Activated T-helper 17 cell treated with anti-CD3 and anti-CD28 coated beads, Interleukin-2, amount 50 U/mL, for 72 hours (primary cell): Measurements from ENCODE around the gene PCIF1. TPM values are rescaled to one million over a fixed set of nuclear protein-coding genes. Genes with fewer than 3 reads are reported as not detected.
"Not testable (repeated sequence)": the region's sequence is repeated elsewhere in the genome, so short reads cannot be mapped to it uniquely, and the experiment has no call there.

Experiments used
- ATAC-seq: fragments of 150-1000 bp; cut with Tn5 transposase; replicated peaks from 2 replicates; pipeline ENCODE4 v1.10.0; 2021; ENCODE audit warnings: mild to moderate bottlenecking, moderate library complexity
- H3K27ac Mint-ChIP-seq: one replicate; pipeline ENCODE4 v1.8.0; 2022; ENCODE audit warnings: mixed read lengths
- H3K27me3 Mint-ChIP-seq: one replicate; pipeline ENCODE4 v1.8.0; 2022; ENCODE audit warnings: mixed read lengths
- H3K36me3 Mint-ChIP-seq: one replicate; pipeline ENCODE4 v1.8.0; 2022; ENCODE audit warnings: low read depth, mild to moderate bottlenecking, mixed read lengths
- H3K4me1 Mint-ChIP-seq: one replicate; pipeline ENCODE4 v1.8.0; 2022; ENCODE audit warnings: mixed read lengths
- H3K4me3 Mint-ChIP-seq: one replicate; pipeline ENCODE4 v1.8.0; 2022; ENCODE audit warnings: mild to moderate bottlenecking, mixed read lengths
- H3K9me3 Mint-ChIP-seq: one replicate; pipeline ENCODE4 v1.8.0; 2022; ENCODE audit warnings: mixed read lengths
- total RNA-seq, 2 donors: library from RNA; stranded (reverse); gene quantifications; one replicate each; pipeline ENCODE4 v1.2.3, GENCODE V29; 2022

Gene PCIF1
- total RNA-seq, 2 donors from 2014 or later: 33.1 to 34.3 TPM

- peaks cover 9% of the 10 kb centered on the region for H3K4me1 Mint-ChIP-seq
- no peaks in the 10 kb centered on the region for H3K9me3 Mint-ChIP-seq
- peaks cover 56% of the 10 kb centered on the region for H3K36me3 Mint-ChIP-seq
- no peak overlapping the region for H3K27ac Mint-ChIP-seq
- ATAC-seq: no peak
- no peak overlapping the region for H3K4me3 Mint-ChIP-seq
- H3K27me3 Mint-ChIP-seq: no peaks in the 10 kb centered on the region
Observed at GRCh38 chr20:45897692-45898091, 36.8 kb upstream of the PCIF1 start.

DNA sequence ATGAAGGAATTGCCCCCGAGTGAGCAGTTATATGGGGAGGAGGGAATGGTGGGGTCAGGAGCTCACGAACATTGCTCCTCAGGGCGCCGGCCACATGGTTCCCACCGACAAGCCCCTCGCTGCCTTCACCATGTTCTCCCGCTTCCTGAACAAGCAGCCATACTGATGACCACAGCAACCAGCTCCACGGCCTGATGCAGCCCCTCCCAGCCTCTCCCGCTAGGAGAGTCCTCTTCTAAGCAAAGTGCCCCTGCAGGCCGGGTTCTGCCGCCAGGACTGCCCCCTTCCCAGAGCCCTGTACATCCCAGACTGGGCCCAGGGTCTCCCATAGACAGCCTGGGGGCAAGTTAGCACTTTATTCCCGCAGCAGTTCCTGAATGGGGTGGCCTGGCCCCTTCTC lies 36.2 kb upstream of the PCIF1 start:
- H3K4me1 Mint-ChIP-seq: peaks cover 7% of the 10 kb centered on the region
- H3K36me3 Mint-ChIP-seq: peaks cover 50% of the 10 kb centered on the region
- H3K4me3 Mint-ChIP-seq: no peak overlapping the region
- H3K27ac Mint-ChIP-seq: no peak overlapping the region
- ATAC-seq: no peak
- H3K9me3 Mint-ChIP-seq: no peaks in the 10 kb centered on the region
- H3K27me3 Mint-ChIP-seq: no peaks in the 10 kb centered on the region

DNA sequence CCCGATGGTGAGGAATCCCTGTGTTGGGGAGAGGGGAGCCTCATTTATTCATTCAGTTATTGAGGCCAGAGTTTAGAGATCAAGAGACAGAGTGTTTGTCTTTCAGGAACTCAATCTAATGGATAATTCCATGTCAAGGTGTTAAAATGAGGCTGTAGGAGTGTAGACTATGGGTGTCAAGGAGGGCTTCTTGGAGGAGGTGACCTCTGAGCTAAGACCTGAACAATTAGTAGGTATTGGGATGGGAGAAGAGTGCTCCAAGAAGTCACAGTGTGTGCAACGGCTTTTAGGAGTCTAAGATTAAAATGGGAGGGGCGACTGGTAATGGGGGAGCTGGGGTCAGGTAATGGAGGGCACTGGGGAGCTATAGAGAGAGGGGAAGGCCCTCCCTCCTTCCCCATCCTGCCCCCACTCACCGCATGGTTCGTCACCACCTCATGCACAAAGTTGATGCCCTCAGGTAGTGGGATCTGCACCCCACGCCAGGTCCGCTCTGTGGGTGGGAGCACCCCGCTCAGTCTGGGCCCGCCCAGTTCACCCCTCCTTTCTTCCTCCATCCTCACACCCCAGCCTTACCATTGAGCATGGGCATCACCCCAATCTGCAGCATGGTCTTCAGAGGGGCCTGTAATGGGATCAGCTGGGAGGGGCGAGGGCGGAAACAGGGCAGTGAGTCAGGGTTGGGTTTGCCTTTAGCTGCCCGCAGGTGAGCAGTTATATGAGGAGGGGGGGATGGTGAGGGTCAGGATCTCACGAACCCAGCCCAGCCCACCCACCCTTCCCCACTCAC lies 35.2 kb upstream of the PCIF1 start:
- no peaks in the 10 kb centered on the region for H3K9me3 Mint-ChIP-seq
- H3K27me3 Mint-ChIP-seq: no peaks in the 10 kb centered on the region
- no peak for ATAC-seq
- H3K27ac Mint-ChIP-seq: no peak overlapping the region
- H3K4me1 Mint-ChIP-seq: peaks cover 1% of the 10 kb centered on the region
- no peak overlapping the region for H3K4me3 Mint-ChIP-seq
- H3K36me3 Mint-ChIP-seq: peaks cover 40% of the 10 kb centered on the region

- H3K4me1 Mint-ChIP-seq, H3K9me3 Mint-ChIP-seq, H3K27ac Mint-ChIP-seq, H3K4me3 Mint-ChIP-seq, ATAC-seq, H3K27me3 Mint-ChIP-seq: not testable (repeated sequence)
- peaks cover 24% of the 10 kb centered on the region for H3K36me3 Mint-ChIP-seq
Observed at GRCh38 chr20:45901332-45901731, 33.2 kb upstream of the PCIF1 start.

GRCh38 chr20:45902199-45902701 lies 32.2 kb upstream of the PCIF1 start:
- no peak for ATAC-seq
- no peaks in the 10 kb centered on the region for H3K27me3 Mint-ChIP-seq
- no peaks in the 10 kb centered on the region for H3K4me1 Mint-ChIP-seq
- H3K27ac Mint-ChIP-seq: no peak overlapping the region
- H3K9me3 Mint-ChIP-seq: no peaks in the 10 kb centered on the region
- H3K4me3 Mint-ChIP-seq: no peak overlapping the region
- H3K36me3 Mint-ChIP-seq: peaks cover 15% of the 10 kb centered on the region

DNA sequence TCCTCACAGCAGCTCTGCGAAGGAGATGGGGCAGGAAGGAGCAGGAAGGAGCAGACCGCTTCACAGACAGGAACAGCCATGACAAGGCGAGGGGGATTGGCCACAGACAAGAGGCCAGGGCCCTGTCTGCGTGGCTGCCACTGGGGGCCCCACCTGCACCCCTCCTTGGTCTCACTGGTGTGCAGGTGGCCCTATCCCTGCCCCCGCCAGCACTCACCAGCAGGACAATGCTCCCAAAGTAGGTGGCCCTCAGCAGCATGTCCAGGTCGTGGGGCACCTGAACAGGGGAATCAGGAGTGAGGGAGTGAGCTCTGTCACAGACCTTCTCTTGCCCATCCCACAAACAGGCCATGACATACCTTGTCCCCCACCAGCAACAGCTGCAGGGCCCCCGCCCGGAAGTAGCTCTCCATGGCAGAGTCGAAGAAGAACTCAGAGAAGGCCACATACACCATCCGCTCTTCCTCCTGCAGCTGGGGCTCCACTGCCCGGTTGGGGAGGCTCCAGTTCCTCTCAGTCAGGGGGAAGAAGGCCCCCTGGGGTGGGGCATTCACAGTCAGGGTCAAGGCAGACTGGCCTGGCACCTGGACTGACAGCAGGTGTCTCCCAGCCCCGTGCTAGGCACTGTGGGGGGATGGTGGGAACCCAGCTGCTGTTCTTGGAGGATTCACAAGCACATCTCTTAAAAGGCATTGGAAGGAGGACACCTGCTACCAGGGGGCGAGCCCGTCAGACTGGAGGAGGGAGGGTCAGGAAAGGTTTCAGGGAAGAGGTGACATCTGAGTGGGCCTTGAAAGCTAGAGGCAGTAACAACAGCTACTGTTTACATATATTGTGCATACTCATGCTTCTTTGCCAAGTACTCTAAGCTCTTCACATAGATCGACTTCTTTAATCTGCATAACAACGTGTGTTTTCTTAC lies 29.6 kb upstream of the PCIF1 start:
- H3K27me3 Mint-ChIP-seq: no peaks in the 10 kb centered on the region
- ATAC-seq: no peak
- H3K4me3 Mint-ChIP-seq: no peak overlapping the region
- no peaks in the 10 kb centered on the region for H3K9me3 Mint-ChIP-seq
- no peaks in the 10 kb centered on the region for H3K4me1 Mint-ChIP-seq
- H3K27ac Mint-ChIP-seq: no peak overlapping the region
- no peaks in the 10 kb centered on the region for H3K36me3 Mint-ChIP-seq

- Mint-ChIP-seq H3K36me3 (no peaks in the 10 kb centered on the region), H3K9me3 (no peaks in the 10 kb centered on the region), H3K27me3 (no peaks in the 10 kb centered on the region), H3K4me3 (no peak overlapping the region), H3K27ac (no peak overlapping the region), H3K4me1 (peaks cover 3% of the 10 kb centered on the region)
- no peak for ATAC-seq
Observed at GRCh38 chr20:45905505-45906079, 28.9 kb upstream of the PCIF1 start.

DNA sequence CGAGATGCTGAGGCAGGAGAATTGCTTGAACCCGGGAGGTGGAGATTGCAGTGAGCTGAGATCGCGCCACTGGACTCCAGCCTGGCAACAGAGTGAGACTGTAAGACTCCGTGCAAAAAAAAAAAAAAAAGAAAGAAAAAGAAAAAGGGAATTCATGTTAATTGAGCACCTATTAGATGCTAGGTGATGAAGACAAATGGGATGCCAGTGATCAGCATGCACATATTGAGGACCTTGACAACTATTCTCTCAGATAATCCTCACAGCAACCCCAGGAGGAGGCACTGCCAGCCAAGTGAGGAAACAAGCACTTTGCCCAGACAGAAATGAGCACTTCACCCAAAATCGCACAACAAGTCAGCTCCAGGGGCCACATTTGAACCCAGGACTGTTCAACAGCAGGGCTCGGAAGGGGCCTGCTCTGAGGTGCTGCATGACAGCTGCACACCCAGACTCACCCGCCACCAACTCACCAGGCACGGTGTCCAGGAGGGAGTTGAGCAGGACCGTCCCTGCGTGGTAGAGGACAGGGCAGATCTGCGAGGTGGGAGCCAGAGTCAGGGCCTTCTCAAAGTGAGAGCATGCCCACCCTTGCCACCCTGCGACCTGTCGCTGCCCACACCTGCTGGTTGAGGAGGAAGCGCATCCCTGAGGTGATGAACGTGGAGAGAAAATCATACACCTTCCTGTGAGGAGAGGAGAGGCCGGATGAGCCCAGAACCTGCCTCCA lies 27.1 kb upstream of the PCIF1 start:
- Mint-ChIP-seq H3K9me3 (no peaks in the 10 kb centered on the region), H3K4me1 (peaks cover 7% of the 10 kb centered on the region), H3K27ac (no peak overlapping the region), H3K27me3 (no peaks in the 10 kb centered on the region), H3K4me3 (no peak overlapping the region), H3K36me3 (no peaks in the 10 kb centered on the region)
- no peak for ATAC-seq

GRCh38 chr20:45908084-45908483 lies 26.4 kb upstream of the PCIF1 start:
- no peak overlapping the region for H3K27ac Mint-ChIP-seq
- no peak overlapping the region for H3K4me3 Mint-ChIP-seq
- H3K9me3 Mint-ChIP-seq: no peaks in the 10 kb centered on the region
- no peaks in the 10 kb centered on the region for H3K36me3 Mint-ChIP-seq
- peaks cover 7% of the 10 kb centered on the region for H3K4me1 Mint-ChIP-seq
- ATAC-seq: no peak
- no peaks in the 10 kb centered on the region for H3K27me3 Mint-ChIP-seq

DNA sequence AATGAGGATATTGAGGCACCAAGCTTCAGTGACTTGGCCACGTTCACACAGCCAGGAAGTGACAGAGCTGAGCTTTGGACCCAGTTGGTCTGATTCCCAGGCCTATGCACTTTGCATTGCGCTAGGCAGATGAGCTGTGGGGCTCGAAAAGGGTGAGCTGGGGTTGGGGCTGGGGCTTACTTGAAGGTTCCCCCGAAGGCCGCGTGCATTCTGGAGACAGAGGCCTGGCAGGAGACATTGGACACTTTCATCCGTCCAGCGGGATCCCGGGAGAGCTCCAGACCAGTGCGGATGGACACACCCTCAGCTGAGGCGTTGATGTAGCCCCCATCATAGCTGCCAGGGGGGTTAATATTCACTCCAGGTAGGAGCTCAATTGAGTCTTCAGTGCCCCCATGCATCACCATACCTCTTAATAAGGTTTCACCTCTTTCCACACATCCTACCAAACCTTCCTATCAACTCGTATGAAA lies 25.1 kb upstream of the PCIF1 start:
- no peaks in the 10 kb centered on the region for H3K27me3 Mint-ChIP-seq
- H3K27ac Mint-ChIP-seq: no peak overlapping the region
- no peak overlapping the region for H3K4me3 Mint-ChIP-seq
- H3K36me3 Mint-ChIP-seq: no peaks in the 10 kb centered on the region
- no peaks in the 10 kb centered on the region for H3K9me3 Mint-ChIP-seq
- H3K4me1 Mint-ChIP-seq: peaks cover 7% of the 10 kb centered on the region
- no peak for ATAC-seq

DNA sequence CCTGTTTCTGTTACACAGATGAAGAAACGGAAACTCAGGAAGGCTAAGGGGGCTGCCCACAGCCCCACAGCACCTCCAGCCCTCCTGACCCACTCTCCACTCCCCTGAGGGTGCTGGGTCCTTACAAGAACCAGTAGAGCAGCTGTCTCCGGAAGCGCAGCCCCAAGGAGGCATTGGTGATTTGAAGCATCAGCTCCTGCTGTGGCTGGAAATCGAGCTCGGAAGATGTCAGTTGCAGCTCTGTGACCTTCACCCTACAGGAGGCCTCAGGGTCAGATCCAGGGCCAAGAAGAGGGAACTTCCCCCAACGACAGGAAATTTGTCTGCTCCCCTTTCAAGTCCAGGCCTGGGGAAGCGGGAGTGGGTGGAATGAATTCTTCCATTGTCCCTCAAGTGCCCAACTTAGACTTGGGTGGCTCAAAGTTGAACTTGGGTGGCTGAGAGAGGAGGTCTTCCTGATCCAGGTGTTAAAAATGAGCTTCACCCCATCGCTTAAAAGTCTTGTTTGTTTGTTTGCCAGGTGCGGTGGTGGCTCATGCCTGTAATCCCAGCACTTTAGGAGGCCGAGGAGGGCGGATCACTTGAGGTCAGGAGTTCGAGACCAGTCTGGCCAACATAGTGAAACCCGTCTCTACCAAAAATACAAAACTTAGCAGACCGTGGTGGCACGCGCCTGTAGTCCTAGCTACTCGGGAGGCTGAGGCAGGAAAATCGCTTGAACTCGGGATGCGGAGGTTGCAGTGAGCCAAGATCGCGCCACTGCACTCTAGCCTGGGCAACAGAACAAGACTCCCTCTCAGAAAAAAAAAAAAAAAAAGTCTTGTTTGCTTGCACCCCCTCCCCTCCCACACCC lies 24.4 kb upstream of the PCIF1 start:
- H3K27ac Mint-ChIP-seq: peak overlapping the region; percentile 55
- H3K27me3 Mint-ChIP-seq: no peaks in the 10 kb centered on the region
- no peaks in the 10 kb centered on the region for H3K36me3 Mint-ChIP-seq
- no peaks in the 10 kb centered on the region for H3K9me3 Mint-ChIP-seq
- peak overlapping the region; percentile 66 for H3K4me3 Mint-ChIP-seq
- peaks cover 7% of the 10 kb centered on the region for H3K4me1 Mint-ChIP-seq
- ATAC-seq: no peak

GRCh38 chr20:45910670-45911485 lies 23.6 kb upstream of the PCIF1 start:
- no peaks in the 10 kb centered on the region for H3K36me3 Mint-ChIP-seq
- ATAC-seq: peak; percentile 96
- peaks cover 7% of the 10 kb centered on the region for H3K4me1 Mint-ChIP-seq
- peaks cover under 1% of the 10 kb centered on the region for H3K27me3 Mint-ChIP-seq
- no peaks in the 10 kb centered on the region for H3K9me3 Mint-ChIP-seq
- peak overlapping the region; percentile 66 for H3K4me3 Mint-ChIP-seq
- peak overlapping the region; percentile 55 for H3K27ac Mint-ChIP-seq
